GM18498 (cell line): ENCODE measurements around the gene TSHZ1.
"Not testable (repeated sequence)": the region's sequence is repeated elsewhere in the genome, so short reads cannot be mapped to it uniquely, and the experiment has no call there.

Experiments used
- ATAC-seq: cut with Tn5 transposase; IDR thresholded peaks from one replicate; pipeline ENCODE4 v1.9.1; 2021; ENCODE audit warnings: mild to moderate bottlenecking, moderate library complexity; ENCODE audit not compliant: unreplicated experiment

Gene TSHZ1

DNA sequence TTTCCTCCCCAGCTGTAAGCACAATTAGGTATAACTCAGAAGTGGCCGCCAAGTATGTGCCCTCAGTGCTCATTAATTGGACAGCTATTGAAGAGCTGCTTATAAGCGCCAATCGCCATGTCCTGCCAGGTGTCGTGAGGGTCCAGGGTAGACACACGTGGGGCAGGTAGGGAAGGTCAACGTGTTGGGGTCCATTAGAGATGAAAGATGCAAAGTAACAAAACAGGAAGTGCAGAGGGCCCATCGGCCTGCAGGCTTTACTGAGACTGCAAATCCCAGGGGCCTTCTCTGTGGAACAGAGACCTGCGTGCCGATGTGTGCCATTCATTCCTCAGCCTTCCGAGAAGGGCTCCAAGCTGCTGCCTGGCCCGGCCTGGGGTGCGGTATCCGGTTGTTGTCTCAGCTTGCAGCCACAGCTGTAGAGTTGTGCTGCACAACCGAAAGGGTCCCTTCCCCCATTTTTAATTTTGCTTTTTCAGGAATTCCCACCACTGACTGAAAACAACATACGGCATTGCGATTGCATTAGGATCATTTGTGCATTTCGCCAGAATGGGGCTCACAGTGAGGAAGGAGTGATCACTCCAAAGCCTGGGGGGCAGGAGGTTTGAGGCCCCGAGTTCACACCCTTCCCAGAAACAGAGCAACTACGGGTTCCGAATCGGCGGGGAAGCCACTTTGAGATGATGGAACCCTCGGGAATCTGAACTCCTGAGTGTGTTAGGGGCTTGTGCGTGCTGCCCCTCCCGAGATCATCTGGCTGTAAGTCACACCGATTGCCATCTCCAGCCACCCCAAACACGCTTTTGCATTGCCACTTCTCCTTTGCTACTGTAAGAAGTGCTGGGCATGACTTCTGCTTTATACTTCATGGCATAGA lies 94.3 kb downstream of the TSHZ1 start:
- ATAC-seq: no peak

DNA sequence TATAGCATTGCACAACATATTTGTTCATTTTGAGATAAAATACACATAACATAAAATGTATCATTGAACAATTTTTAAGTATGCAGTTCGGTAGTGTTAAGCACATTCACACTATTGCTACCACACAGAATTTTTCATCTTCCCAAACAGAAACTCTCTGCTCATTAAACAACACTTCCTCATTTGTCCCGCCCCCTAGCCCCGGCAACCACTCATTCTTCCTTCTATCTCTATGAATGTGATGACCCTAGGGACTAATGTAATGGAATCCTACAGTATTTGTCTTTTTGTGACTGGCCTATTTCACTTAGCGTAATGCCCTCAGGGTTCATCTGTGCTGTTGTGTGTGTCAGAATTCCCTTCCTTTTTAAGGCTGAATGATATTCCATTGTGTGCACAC lies 95.4 kb downstream of the TSHZ1 start:
- no peak for ATAC-seq

DNA sequence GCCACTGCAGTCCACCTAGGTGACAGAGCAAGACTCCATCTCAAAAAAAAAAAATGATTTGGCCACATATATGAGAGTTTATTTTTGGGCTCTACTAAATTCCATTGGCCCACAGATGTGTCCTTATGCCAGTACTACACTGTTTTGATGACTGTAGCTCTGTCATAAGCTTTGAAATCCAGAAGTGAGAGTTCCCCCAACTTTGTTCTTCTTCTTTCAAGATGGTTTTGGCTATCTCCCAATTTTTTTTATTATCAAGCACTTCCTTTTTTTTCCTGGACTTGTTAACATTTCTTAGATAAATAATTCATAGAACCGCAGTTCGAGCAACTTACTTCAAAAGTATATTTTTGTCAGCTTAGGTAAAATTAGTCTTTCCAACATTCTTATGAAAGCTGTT lies 96.9 kb downstream of the TSHZ1 start:
- no peak for ATAC-seq

DNA sequence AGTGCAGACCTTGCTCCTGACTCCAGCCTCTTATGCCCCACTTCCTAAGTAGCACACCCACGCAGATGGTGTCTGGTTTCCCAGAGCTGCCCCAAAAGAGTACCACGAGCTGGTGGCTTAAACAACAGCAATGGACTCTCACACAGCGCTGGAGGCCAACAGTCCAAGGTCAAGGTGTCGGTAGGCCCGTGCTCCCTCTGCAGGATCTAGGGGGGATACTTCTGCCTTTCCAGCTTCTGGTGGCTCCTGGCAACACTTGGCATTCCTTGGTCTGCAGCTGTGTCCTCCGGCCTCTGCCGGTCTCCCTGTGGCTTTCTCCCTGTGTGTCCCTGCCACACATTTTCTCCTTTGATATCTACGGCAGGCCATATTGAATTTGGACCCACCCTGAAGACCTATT lies 99.0 kb downstream of the TSHZ1 start:
- no peak for ATAC-seq

DNA sequence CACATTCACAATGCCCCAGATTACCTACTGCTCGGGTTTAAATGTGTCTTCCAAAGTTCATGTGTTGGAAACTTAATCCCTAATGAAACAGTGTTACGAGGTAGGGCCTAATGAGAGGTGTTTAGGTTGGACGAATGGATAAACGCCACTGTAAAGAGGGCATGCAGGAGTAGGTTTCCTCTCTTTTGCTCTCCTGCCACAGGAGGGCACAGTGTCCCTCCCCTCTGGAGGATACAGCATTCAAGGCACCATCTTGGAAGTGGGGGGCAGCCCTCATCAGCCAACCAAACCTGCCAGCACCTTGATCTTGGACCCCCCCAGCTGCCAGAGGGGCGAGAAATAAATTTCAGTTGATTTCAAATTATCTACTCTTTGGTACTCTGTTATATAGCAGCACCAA lies 103.5 kb downstream of the TSHZ1 start:
- ATAC-seq: no peak

DNA sequence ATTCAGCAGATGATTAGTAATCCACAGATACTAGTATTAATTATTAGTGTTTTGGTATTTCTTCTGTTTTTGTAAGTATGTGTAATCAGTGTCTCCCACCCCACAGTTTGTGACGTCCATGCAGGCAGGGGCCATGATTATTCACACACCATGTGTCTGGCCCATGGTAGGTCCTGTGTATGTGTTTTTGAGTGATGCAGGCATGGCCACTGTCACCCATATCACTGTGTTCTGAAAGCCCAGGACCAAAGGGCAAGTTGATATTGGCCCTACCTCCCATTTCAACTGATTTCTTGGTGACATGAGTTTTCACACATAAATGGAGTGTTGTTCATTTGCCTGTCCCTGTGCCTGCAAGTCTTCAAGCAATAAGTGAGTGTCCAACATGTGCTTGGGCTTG lies 104.0 kb downstream of the TSHZ1 start:
- no peak for ATAC-seq

DNA sequence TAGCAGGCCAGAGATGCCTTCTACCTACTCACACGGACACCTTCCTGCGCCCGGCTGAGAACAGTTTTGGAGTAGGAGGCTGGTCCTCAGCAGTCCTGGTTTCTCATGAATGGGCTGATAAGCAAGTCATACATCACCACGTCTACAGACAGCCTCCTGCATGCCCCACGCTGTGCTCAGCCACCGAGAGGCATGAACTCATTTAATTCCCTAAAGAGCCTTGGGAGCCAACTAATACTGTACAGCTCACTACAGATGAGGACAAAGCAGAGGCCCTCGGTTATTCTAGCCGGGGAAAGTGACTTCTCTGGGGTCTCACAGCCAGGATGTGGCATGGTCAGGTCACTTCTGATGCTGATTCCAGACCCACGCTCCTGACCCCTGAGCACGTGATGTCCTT lies 105.6 kb downstream of the TSHZ1 start:
- ATAC-seq: no peak

DNA sequence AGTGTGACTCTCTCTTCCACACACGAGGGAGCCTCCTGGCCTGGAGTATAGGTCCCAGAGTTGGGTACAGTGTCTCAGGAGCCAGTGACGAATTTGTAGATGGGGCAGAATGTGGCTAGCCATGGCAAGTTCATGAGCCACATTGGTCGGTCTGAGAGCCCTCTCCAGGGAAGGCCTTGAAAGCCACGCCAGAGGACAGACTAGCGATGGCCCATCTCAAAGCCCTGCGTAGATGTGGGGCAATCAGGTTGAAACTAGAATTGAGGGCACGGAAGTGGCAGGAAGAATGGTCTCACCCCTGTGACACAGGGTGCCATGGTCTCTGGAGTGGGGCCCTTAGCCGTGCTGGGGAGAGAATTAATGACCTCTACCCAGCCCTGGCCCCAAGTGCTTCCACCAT lies 106.2 kb downstream of the TSHZ1 start:
- no peak for ATAC-seq

DNA sequence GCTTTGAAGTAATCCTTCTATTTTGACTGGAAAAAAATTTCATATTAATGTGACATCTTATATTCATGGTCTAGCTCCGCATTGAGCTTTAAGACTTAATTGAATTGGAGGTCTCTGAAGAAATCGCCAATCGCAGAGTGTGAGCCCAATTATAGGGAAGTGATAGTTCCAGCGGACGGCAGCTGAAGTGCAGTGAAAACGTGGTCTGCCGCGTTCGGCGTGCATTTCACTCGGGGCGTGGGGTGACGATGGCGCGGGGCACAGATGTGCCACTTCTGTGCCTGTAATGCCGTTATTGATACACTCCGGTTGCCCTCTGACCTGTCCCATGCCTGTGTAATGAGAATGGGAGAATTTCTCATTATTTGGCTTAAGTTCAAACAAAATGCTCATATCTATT lies 106.7 kb downstream of the TSHZ1 start:
- ATAC-seq: no peak

DNA sequence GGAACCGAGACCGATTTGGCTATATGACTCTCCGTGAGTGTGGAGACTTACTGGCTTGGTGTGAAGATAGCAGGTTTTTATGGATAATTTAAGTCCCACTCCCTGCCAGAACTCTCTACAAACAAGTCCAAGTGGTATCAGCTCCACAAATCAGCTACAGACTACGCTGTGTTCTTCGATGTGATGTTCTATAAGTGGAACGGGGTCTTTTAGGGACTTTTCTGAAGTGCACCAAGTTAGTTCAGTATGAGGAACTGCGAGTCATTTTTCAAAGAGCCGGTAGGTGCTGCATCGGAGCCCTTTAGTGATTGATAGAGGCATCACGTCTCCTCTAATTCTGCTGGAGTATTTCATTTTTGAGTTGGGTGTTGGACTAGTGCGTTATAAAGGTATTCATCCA lies 107.1 kb downstream of the TSHZ1 start:
- no peak for ATAC-seq

DNA sequence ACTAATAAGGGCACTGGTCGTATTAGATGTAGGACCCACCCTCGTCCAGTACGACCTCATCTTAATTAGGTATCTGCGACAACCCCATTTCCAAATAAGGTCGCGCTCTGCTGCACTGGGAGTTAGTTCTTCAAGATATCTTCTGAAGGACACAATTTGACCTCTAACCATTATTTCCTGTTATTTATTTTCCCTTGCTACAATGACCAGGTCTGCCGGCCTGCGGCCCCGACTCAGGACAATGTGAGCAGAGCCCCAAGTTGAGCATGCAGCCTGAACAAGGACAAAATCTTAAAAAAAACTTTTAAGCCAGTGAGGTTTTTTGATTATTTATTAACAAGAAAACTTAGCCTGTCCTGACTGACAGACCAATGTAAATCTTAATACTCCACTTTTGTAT lies 109.3 kb downstream of the TSHZ1 start:
- no peak for ATAC-seq

DNA sequence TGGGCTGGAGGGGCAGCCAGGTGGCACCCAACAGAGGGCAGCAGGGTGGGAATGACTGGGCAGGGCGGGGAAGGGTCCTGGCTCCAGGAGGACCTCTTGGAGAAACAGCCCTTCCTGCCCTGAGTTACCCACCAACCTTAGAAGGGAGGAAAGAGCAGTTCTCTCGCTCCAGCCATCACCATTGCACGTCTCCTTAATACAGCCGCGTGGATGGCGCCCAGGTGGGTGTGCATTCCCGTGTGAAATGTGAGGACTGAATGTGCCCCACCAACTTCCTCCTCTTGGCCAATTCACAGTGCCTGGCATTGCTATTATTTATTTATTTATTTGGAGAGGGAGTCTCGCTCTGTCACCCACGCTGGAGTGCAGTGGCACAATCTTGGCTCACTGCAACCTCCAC lies 109.9 kb downstream of the TSHZ1 start:
- ATAC-seq: no peak

DNA sequence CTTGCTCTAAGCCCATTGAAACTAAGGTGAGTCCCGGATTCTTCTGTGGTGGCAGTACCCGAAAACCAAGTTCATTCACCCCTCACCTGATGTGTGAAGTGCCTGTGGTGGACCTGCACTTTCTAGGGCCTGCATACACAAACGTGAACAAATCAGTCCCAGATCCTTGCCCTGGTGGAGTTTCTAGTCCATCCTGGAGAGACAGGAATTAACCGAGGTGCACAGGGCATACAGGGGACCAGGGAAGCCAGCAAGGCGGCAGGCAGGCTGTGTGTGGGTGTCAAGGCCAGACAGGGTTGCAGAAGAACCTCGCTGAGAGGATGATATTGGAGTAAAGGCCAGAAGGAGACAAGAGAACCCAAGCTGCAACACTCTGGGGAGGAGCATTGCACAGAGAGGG lies 110.8 kb downstream of the TSHZ1 start:
- ATAC-seq: no peak

DNA sequence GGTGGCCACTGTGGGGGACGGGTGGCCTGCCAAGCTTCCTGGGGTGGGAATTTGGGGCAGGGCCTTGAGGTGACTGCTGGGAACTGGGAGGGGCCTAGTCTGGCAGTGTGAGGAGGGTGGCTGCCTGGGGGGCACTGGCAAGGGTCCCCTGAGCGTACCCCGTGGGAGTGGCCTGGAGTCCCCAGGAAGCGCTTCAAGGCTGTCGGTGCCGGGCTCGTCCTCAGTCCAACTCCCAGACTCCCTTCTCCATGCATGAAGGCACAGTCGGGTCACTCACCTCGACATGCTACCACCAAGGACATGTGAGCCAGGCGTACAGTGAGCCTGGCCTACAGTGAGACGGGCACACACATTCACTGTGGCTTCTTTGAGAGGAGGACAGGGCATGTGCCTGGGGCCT lies 111.6 kb downstream of the TSHZ1 start:
- ATAC-seq: no peak

DNA sequence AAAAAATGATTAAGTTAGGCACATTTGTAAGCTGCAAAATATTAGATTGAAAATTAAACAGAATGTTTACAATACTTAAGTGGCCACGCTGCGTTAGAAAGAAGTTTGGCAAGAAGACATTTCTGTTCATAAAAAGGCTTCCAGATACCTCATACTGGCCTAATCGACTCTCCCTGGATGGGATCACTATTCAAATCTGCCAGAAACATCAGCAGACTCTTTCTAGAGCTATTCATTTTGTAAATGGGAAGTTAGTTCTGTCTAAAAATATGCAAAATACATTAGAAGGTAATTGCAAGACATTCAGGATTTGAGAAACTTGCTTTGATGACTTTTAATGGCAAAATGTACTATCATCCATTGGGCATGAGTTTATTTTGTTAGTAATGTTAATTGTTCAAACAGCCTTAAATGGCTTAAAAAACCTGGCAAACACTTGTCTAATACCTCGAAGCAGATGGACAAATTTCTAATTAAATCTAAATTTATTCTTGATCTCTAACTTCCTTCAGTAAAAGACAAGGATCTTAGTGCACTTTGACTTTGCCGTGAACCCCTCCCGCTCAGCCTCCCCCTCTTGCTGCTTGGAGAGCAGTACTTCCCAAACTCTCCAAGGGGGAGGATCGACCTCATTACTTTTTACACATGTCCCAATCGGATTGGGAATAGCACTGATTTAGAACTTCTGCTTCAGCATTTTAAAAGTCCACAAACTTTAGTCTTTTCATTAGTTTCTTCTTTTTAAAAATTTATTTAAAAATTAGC lies 113.4 kb downstream of the TSHZ1 start:
- ATAC-seq: no peak

DNA sequence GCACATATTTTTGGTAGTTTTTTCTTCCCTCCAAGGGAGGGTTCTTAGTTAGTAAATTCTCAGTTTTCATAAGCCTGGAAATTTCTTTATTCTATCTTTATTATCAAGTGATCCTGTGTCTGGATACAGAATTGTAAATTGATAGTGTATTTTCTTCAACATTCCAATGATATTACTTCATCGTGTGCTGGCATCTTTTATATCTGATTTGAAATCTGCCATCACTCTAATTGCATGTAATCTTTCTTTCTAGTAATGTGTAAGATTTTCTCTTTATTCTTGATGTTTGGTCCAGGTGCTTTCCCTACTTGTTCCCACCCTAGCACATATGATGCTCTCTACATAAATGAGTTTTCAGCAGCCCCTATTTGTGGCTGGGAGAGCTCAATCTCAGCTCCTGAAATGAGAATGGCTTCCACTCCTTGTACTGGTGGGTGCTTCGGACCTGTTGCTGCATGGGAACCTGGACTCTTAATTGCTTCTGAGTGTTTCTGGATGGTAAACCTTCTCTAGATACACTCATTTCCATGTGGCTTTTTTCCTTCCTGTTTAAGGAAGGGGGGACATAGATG lies 114.2 kb downstream of the TSHZ1 start:
- ATAC-seq: no peak

DNA sequence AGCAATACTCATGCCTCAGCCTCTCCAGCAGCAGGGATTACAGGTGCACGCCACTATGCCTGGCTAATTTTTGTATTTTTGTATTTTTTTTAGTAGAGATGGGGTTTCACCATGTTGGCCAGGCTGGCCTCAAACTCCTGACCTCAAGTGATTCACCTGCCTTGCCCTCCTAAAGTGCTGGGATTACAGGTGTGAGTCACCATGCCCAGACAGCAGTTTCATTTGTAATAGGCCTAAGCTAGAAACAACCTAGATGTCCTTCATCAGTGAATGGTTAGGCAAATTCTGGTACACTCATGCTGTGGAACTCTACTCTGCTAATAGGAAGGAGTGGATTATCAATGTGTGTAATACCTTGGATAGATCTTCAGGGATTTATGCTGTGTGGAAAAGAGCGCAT lies 119.2 kb downstream of the TSHZ1 start:
- ATAC-seq: not testable (repeated sequence)

DNA sequence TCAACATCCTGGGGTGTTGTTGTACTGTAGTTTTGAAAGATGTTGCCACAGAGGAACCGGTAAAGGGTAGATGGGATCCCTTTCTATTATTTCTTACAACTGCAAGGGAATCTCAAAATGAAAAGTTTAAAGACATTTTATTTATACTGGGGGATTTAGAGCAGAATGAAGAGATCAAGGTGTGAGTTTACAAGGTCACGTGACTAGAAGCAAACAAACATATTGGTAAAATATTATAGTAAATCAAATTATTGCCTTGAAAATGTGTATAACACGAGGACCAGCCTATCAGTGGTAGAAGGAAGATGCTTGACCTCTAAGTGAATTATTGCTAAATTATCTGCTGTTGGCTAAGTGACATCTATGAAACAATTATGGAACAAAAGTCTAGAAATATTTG lies 119.7 kb downstream of the TSHZ1 start:
- no peak for ATAC-seq

DNA sequence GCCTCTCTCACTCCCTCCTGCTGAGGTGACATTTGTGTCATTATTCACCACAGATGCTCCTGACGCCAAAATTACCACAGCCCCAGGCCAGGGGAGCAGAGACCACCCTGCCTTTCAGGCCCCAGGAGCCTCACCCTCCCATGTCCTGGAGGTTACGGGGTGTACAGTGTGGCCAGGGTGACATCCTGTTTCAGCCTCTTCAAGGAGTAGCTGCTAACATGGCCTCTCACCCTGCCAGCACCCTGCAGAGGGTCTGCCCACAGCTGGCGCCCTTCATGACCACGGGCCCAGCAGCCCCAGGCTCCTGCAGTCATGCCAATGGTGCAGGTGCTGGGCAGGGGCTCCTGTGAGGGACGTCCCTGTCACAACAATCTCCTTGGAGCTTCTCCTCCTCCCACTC lies 124.3 kb downstream of the TSHZ1 start:
- no peak for ATAC-seq

DNA sequence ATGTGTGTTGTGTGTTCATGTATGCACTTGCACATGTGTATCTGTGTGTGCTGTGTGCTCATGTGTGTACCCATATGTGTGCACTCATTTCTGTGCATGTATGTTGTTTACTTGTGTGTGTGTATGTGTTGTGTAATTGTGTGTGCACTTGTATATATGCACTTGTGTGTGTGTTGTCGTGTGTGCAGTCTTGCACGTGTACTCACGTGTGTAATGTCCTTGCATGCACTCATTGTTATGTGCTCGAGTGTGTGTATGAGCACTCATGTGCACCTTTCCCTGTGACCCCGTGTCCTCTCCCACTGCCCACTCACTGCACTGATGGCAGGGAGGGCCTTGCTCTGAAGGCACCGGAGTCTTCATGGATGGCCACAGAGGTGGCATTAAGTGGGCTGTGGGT lies 124.9 kb downstream of the TSHZ1 start:
- ATAC-seq: no peak

DNA sequence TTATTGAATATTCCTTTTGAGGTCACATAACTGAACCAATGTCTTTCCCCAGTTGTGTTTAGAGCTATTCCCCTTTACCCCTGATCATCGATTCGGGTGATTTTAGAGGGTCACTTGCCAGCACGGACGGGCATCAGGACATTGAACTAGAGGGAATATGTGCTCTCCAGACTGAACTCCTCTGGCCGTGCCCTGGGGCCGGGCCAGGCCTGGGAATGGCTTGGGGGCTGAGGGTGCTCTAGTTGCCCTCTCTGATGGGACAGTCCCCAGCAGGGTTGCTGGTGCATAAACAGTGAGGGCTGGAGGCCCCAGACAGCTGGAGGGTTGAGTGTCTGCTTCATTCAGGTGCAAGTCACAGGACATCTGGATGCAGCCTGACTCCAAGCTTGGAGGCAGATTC lies 126.2 kb downstream of the TSHZ1 start:
- no peak for ATAC-seq

DNA sequence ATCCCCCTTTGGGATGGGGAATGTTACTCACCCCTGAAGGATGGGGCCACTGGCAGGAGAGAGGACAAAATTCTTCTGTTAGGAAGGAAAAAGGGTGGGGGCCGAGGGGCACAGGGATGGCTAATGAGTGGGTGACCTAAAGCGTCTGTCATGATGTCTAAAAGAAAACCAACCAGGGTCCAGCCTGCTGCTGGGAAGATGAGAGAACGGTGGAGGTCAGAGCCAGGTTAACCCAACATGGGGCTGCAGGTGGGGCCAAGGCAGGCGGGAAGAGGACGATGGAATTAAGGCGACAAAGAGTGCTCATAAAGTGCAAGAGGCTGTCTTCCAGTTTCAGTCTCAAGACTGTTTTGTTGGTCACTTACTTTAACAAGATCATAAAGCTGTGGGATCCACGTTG lies 126.8 kb downstream of the TSHZ1 start:
- ATAC-seq: no peak
